Naive thymus-derived CD4-positive, alpha-beta T cell (primary cell): ENCODE results near the gene WNT10A. TPM values are rescaled to one million over a fixed set of nuclear protein-coding genes. Genes with fewer than 3 reads are reported as not detected.
A peak's percentile ranks its signal among the peaks of the same experiment; 100 is the strongest.

Source experiments
- ATAC-seq: fragments of 150-1000 bp; cut with Tn5 transposase; 2 replicates; pipeline ENCODE4 v1.10.0; 2021; ENCODE audit warnings: mild to moderate bottlenecking, moderate library complexity
- CTCF ChIA-PET: fragments of 350-600 bp; sonication (Branson Sonifier 250); formaldehyde crosslinking; loops from one replicate; lab custom pipeline; 2021; ENCODE audit warnings: antibody characterized with exemption; lab: Charles Lee
- POLR2A ChIA-PET: fragments of 350-600 bp; sonication (Branson Sonifier 250); formaldehyde crosslinking; loops from one replicate; lab custom pipeline; 2021; ENCODE audit warnings: antibody characterized with exemption, inconsistent platforms; lab: Charles Lee
- DNase-seq, 9 donors: peaks; one replicate each; pipeline versions ENCODE4 v3.0.0 to v3.0.0-alpha.2; 2020 to 2022; ENCODE audit warnings: mixed read lengths in 1 of 9
- H3K27ac ChIP-seq: one replicate; pipeline ENCODE4 v1.7.0; 2013; ENCODE audit warnings: mild to moderate bottlenecking, low read depth, low read length, moderate library complexity
- H3K27me3 ChIP-seq, 2 donors: one replicate each; pipeline ENCODE4 v1.7.0; 2013; ENCODE audit warnings: low read length in 2 of 2, mild to moderate bottlenecking in 2 of 2, moderate library complexity in 2 of 2; ENCODE audit not compliant: control insufficient read depth in 2 of 2, insufficient read depth in 2 of 2
- H3K36me3 ChIP-seq, 3 experiments: 1 replicate in 2 of 3; 2 replicates in 1 of 3; pipeline ENCODE4 v1.7.0; 2013; ENCODE audit warnings: low read length in 3 of 3, mild to moderate bottlenecking in 3 of 3, moderate library complexity in 1 of 3; ENCODE audit not compliant: insufficient read depth in 3 of 3, control insufficient read depth in 2 of 3
- H3K4me1 ChIP-seq, 2 donors: one replicate each; pipeline ENCODE4 v1.7.0; 2013; ENCODE audit warnings: low read length in 2 of 2, mild to moderate bottlenecking in 2 of 2, moderate library complexity in 1 of 2; ENCODE audit not compliant: control insufficient read depth in 2 of 2, insufficient read depth in 2 of 2
- H3K4me3 ChIP-seq: 2 replicates; pipeline ENCODE4 v1.7.0; 2013; ENCODE audit warnings: mild to moderate bottlenecking, low read length
- H3K9me3 ChIP-seq, 3 experiments: 1 replicate in 2 of 3; 2 replicates in 1 of 3; pipeline ENCODE4 v1.7.0; 2013; ENCODE audit warnings: low read length in 3 of 3; ENCODE audit not compliant: control insufficient read depth in 2 of 3
- H3K27ac Mint-ChIP-seq, 9 donors: one replicate each; pipeline ENCODE4 v1.8.0; 2020 to 2022; ENCODE audit warnings: mixed read lengths in 9 of 9, mild to moderate bottlenecking in 8 of 9, moderate library complexity in 5 of 9, inconsistent platforms in 2 of 9
- H3K27me3 Mint-ChIP-seq, 5 donors: one replicate each; pipeline ENCODE4 v1.8.0; 2021 to 2022; ENCODE audit warnings: mixed read lengths in 5 of 5, mild to moderate bottlenecking in 1 of 5
- H3K36me3 Mint-ChIP-seq, 5 donors: one replicate each; pipeline ENCODE4 v1.8.0; 2020 to 2022; ENCODE audit warnings: mixed read lengths in 5 of 5, mild to moderate bottlenecking in 3 of 5, inconsistent platforms in 1 of 5
- H3K4me1 Mint-ChIP-seq, 7 donors: one replicate each; pipeline ENCODE4 v1.8.0; 2020 to 2022; ENCODE audit warnings: mixed read lengths in 7 of 7, mild to moderate bottlenecking in 3 of 7, inconsistent platforms in 1 of 7
- H3K4me3 Mint-ChIP-seq, 10 donors: one replicate each; pipeline ENCODE4 v1.8.0; 2020 to 2022; ENCODE audit warnings: mild to moderate bottlenecking in 10 of 10, mixed read lengths in 10 of 10, moderate library complexity in 6 of 10, inconsistent platforms in 2 of 10
- H3K9me3 Mint-ChIP-seq, 11 donors: one replicate each; pipeline ENCODE4 v1.8.0; 2020 to 2022; ENCODE audit warnings: mixed read lengths in 11 of 11, mild to moderate bottlenecking in 4 of 11, inconsistent platforms in 1 of 11, moderate library complexity in 1 of 11
- intact Hi-C, 2 donors: fragments of 100-400 bp; cut with micrococcal nuclease; formaldehyde crosslinking; loops; one replicate each; pipeline ENCODE4 v1.15.1; 2023
- polyA plus RNA-seq, 2 donors: library from polyadenylated mRNA; unstranded; fragments of 300-500 nt; fragmentation: Illumina TruSeq; gene quantifications; one replicate each; pipeline ENCODE4 v1.2.3, GENCODE V29; 2021
- total RNA-seq, 6 experiments: library from RNA in 5 of 6; stranded (reverse) in 5 of 6; gene quantifications; 1 replicate in 5 of 6; 2 replicates in 1 of 6; pipeline ENCODE4 v1.2.3 and lab custom pipeline; 2021 to 2026

WNT10A gene
- total and polyA plus RNA-seq, 7 experiments from 2014 or later = 0.19 to 4.2 (median 2.8) TPM

DNA sequence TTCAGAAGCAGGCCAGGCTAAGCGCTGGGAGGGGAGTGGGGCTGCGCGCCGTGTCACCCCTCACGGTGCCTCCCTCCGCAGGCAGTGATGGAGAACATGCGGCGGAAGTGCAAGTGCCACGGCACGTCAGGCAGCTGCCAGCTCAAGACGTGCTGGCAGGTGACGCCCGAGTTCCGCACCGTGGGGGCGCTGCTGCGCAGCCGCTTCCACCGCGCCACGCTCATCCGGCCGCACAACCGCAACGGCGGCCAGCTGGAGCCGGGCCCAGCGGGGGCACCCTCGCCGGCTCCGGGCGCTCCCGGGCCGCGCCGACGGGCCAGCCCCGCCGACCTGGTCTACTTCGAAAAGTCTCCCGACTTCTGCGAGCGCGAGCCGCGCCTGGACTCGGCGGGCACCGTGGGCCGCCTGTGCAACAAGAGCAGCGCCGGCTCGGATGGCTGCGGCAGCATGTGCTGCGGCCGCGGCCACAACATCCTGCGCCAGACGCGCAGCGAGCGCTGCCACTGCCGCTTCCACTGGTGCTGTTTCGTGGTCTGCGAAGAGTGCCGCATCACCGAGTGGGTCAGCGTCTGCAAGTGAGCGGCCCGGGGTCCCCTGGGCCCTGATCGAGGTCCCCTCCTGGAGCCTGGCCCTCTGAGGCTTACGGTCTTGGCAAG lies 12.2 kb downstream of the WNT10A start:
- H3K27me3 Mint-ChIP-seq = peaks cover 0 to 76% (median 0%) of the 10 kb centered on the region in 5 donors
- POLR2A ChIA-PET = interaction anchor here (1.4 to 13.6 kb wide), 2 partner anchors 13 to 284 kb away, joined by 4 to 305 read pairs; partner anchors contain the start of genes CNPPD1 and WNT10A
- H3K27ac Mint-ChIP-seq = peak overlapping the region; percentile 59 to 96 (median 89)

DNA sequence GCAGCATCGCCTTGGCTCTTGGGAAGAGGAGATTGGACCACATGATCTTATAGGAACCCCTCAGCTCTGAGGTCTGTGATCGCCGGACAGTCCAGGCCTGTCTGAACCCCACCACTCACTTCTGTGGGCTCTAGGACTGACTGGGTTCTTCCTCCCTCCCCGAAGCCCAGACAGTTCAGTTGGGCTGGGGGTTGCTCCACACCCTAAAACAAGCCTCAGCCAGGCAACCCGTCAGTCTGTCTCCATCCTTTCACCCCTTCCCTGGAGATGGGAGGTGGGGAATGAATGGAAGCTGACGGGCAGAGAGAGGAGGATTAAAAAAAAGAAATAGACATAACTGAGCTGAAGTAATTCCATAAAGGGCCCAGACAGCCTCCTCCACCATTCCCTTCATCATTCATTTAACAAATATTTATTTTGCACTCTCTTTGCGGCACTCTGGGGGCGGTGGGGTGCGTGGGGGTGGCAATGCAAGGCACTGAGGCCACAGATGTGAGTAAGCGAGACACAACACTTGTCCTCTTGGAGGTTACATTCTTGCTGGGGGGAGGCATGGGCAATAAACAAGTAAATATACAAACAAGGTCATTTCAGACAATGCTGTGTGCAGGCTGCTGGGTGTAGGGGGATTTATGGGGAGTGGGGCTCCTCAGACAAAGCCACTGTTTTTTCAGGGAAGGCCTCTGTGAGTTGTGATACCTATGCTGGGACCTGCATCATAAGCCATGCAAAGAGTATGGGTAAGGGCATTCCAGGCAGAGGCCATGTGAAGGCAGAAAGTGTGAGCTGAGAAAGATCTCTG lies 12.9 kb downstream of the WNT10A start:
- DNase-seq = no peak
- H3K27ac ChIP-seq = peak overlapping the region; percentile 89
- POLR2A ChIA-PET = interaction anchor here (0.5 to 13.6 kb wide), 3 partner anchors 14 to 283 kb away, joined by 3 to 305 read pairs (median 4); partner anchors contain the start of genes CNPPD1 and WNT10A

More for the DNA sequence above, 12.2 kb downstream of the WNT10A start:
- ATAC-seq = peak; percentile 78
- Mint-ChIP-seq H3K36me3 (peaks cover 0 to 7% (median 0%) of the 10 kb centered on the region in 5 donors), H3K9me3 (peaks cover 0 to 3% (median 0%) of the 10 kb centered on the region in 11 donors), H3K4me1 (peaks cover 38 to 56% (median 52%) of the 10 kb centered on the region in 7 donors), H3K4me3 (peak overlapping the region; percentile 58 to 85 (median 75))
- Histone ChIP-seq H3K27me3 (no peaks in the 10 kb centered on the region), H3K27ac (peak overlapping the region; percentile 89), H3K4me3 (peak overlapping the region; percentile 48), H3K4me1 (peaks cover 53 to 54% of the 10 kb centered on the region in 2 donors), H3K9me3 (no peaks in the 10 kb centered on the region), H3K36me3 (no peaks in the 10 kb centered on the region)
- CTCF ChIA-PET = interaction anchor here (0.7 to 15.8 kb wide), 2 partner anchors 14 to 234 kb away, joined by 3 to 627 read pairs; partner anchors contain the start of gene WNT10A
- peak; percentile 82 to 93 (median 91) for DNase-seq
- intact Hi-C loops = loop anchor here (1.0 to 10.0 kb wide), 10 partner anchors 13 to 621 kb away; partner anchors contain the start of genes AAMP (in 1 of the 2), BCS1L (in 1 of the 2), CNPPD1 (in 1 of the 2) and GMPPA (in 1 of the 2)

DNA sequence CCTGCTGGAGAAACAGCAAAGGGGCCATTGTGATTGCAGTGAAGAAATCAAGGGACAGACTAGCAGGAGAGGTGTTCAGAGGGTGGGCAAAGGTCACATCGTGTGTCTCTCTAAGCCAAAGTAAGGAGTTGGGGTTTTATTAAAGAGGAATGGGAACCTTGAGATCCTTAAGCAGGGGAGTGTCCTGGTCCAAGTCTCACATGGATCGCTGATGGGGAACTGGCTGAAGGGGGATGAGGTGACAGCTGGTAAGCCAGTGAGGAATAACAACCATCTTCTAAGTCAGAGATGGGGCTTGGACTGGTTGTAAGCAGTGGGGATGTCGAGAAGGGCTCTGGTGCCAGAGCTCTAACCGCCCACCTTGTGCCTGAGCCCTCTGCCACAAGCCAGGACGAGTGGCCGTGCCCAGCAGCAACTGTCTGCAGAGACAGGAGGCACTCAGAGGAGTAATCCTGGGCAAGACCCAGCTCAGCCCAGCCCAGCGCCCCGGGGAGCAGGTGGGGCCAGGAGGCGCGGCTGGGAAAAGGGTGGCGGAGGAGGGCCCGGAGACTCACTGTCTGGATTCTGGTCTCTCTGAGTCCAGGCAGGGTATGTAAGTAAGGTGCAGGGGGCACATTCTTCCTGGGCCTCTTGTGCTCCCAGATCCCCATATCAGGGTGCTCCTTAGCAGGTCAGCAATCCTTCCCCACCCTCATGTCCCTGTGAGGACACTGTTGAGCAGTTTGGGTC lies 13.7 kb downstream of the WNT10A start:
- intact Hi-C loops = loop anchor here (5.0 to 10.0 kb wide), 5 partner anchors 237 to 622 kb away; partner anchors contain the start of genes AAMP (in 1 of the 2), BCS1L (in 1 of the 2), GMPPA (in 1 of the 2) and NHEJ1 (in 1 of the 2)
- peak overlapping the region; percentile 54 to 92 (median 83) for H3K27ac Mint-ChIP-seq
- CTCF ChIA-PET = interaction anchor here (0.6 to 15.8 kb wide), 2 partner anchors 16 to 29 kb away, joined by 3 to 627 read pairs; partner anchors contain the start of gene WNT10A
- H3K27me3 Mint-ChIP-seq = peaks cover 0 to 79% (median 10%) of the 10 kb centered on the region in 5 donors
- no peak for DNase-seq
- Histone ChIP-seq H3K27ac (peak overlapping the region; percentile 89), H3K36me3 (no peaks in the 10 kb centered on the region), H3K9me3 (no peaks in the 10 kb centered on the region), H3K4me3 (no peak overlapping the region), H3K27me3 (no peaks in the 10 kb centered on the region), H3K4me1 (peaks cover 56 to 61% of the 10 kb centered on the region in 2 donors)
- peaks cover 0 to 1% (median 0%) of the 10 kb centered on the region in 11 donors for H3K9me3 Mint-ChIP-seq
- H3K4me3 Mint-ChIP-seq = peak overlapping the region; percentile 58 to 85 (median 74)
- peaks cover 48 to 66% (median 62%) of the 10 kb centered on the region in 7 donors for H3K4me1 Mint-ChIP-seq
- ATAC-seq = no peak
- POLR2A ChIA-PET = interaction anchor here (0.5 to 13.6 kb wide), 2 partner anchors 15 to 277 kb away, joined by 3 to 305 read pairs; partner anchors contain the start of gene WNT10A
- H3K36me3 Mint-ChIP-seq = peaks cover 0 to 7% (median 0%) of the 10 kb centered on the region in 5 donors

More for the DNA sequence above, 12.9 kb downstream of the WNT10A start:
- Histone ChIP-seq H3K27me3 (no peaks in the 10 kb centered on the region), H3K4me3 (peak overlapping the region; percentile 48), H3K4me1 (peaks cover 56 to 60% of the 10 kb centered on the region in 2 donors), H3K9me3 (no peaks in the 10 kb centered on the region), H3K36me3 (no peaks in the 10 kb centered on the region)
- H3K36me3 Mint-ChIP-seq = peaks cover 0 to 7% (median 0%) of the 10 kb centered on the region in 5 donors
- peaks cover 0 to 78% (median 5%) of the 10 kb centered on the region in 5 donors for H3K27me3 Mint-ChIP-seq
- peak overlapping the region; percentile 54 to 92 (median 83) for H3K27ac Mint-ChIP-seq
- CTCF ChIA-PET = interaction anchor here (0.6 to 15.8 kb wide), 3 partner anchors 15 to 235 kb away, joined by 3 to 627 read pairs (median 3); partner anchors contain the start of gene WNT10A
- H3K9me3 Mint-ChIP-seq = peaks cover 0 to 1% (median 0%) of the 10 kb centered on the region in 11 donors
- ATAC-seq = no peak
- peak overlapping the region; percentile 58 to 85 (median 74) for H3K4me3 Mint-ChIP-seq
- intact Hi-C loops = loop anchor here (2.0 to 10.0 kb wide), 9 partner anchors 15 to 621 kb away; partner anchors contain the start of genes AAMP (in 1 of the 2), BCS1L (in 1 of the 2), CNPPD1 (in 1 of the 2) and GMPPA (in 1 of the 2)
- peaks cover 45 to 63% (median 59%) of the 10 kb centered on the region in 7 donors for H3K4me1 Mint-ChIP-seq

DNA sequence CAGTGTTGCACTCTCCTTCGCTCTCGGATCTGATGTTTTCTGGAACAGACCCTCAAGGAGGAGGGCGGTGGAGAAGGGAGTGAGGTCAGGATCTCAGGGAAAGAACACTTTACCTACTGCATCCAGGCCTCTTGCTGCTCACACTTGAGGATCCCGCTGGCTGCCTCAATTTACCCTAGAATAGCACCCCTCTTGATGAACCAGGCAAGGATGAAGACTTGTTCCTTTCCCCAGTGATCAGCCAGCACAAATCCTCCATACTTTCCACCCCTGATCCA lies 14.2 kb downstream of the WNT10A start:
- H3K9me3 ChIP-seq = no peaks in the 10 kb centered on the region
- DNase-seq = no peak
- ChIA-PET POLR2A (interaction anchor here (13.6 kb wide), 1 partner anchor 15 kb away, joined by 305 read pairs; the partner anchor contains the start of gene WNT10A), CTCF (interaction anchor here (15.8 kb wide), 1 partner anchor 16 kb away, joined by 627 read pairs; the partner anchor contains the start of gene WNT10A)
- Mint-ChIP-seq H3K4me3 (peak overlapping the region in 8 of 10 donors; percentile 10 to 79 (median 50)), H3K4me1 (peaks cover 48 to 66% (median 62%) of the 10 kb centered on the region in 7 donors), H3K27ac (peak overlapping the region; percentile 0 to 91 (median 82)), H3K27me3 (peaks cover 0 to 78% (median 15%) of the 10 kb centered on the region in 5 donors), H3K9me3 (peaks cover 0 to 1% (median 0%) of the 10 kb centered on the region in 11 donors), H3K36me3 (peaks cover 0 to 7% (median 0%) of the 10 kb centered on the region in 5 donors)
- H3K4me3 ChIP-seq = no peak overlapping the region
- intact Hi-C loops = loop anchor here (5.0 to 10.0 kb wide), 12 partner anchors 183 to 623 kb away; partner anchors contain the start of genes CNOT9 (in 2 of the 2), GMPPA (in 2 of the 2), NHEJ1 (in 2 of the 2) and USP37 (in 2 of the 2)
- ATAC-seq = no peak
- peak overlapping the region; percentile 89 for H3K27ac ChIP-seq
- H3K27me3 ChIP-seq = peaks cover 0 to 3% of the 10 kb centered on the region in 2 donors
- H3K4me1 ChIP-seq = peaks cover 56 to 61% of the 10 kb centered on the region in 2 donors
- no peaks in the 10 kb centered on the region for H3K36me3 ChIP-seq

DNA sequence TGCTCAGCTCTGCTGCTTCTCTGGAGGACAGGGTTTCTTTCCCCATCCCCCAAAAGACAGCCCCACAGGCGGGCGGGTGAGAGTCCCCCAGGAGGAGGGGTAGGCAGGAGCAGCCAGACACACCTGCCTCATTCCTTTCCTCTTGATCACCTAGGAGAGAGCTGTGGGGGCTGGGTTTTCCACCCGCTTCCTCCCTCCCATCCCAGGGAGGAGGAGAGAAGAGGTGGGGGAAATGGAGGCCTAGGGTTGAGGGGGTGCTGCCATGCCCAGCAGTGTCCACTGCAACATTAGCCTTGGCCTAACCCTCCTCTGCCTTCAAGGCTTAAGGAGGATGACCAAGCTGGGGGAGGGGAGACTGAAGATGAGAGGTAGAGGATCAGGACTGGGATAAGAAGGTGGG lies 14.7 kb downstream of the WNT10A start:
- no peak for ATAC-seq
- POLR2A ChIA-PET = interaction anchor here (13.6 kb wide), 1 partner anchor 16 kb away, joined by 305 read pairs; the partner anchor contains the start of gene WNT10A
- intact Hi-C loops = loop anchor here (5.0 to 10.0 kb wide), 10 partner anchors 183 to 611 kb away; partner anchors contain the start of genes CNOT9 (in 2 of the 2), GMPPA (in 2 of the 2), USP37 (in 2 of the 2) and DNAJB2 (in 1 of the 2)
- H3K4me1 ChIP-seq = peaks cover 56 to 61% of the 10 kb centered on the region in 2 donors
- H3K9me3 Mint-ChIP-seq = peaks cover 0 to 1% (median 0%) of the 10 kb centered on the region in 11 donors
- no peaks in the 10 kb centered on the region for H3K9me3 ChIP-seq
- H3K36me3 ChIP-seq = no peaks in the 10 kb centered on the region
- H3K27me3 ChIP-seq = peaks cover 0 to 3% of the 10 kb centered on the region in 2 donors
- H3K36me3 Mint-ChIP-seq = peaks cover 0 to 7% (median 0%) of the 10 kb centered on the region in 5 donors
- H3K4me3 Mint-ChIP-seq = peak overlapping the region in 8 of 10 donors; percentile 10 to 86 (median 68)
- H3K27ac ChIP-seq = peak overlapping the region; percentile 89
- peak overlapping the region; percentile 59 to 91 (median 83) for H3K27ac Mint-ChIP-seq
- peaks cover 48 to 66% (median 62%) of the 10 kb centered on the region in 7 donors for H3K4me1 Mint-ChIP-seq
- no peak overlapping the region for H3K4me3 ChIP-seq
- CTCF ChIA-PET = interaction anchor here (15.8 kb wide), 1 partner anchor 17 kb away, joined by 627 read pairs; the partner anchor contains the start of gene WNT10A
- no peak for DNase-seq
- H3K27me3 Mint-ChIP-seq = peaks cover 1 to 78% (median 18%) of the 10 kb centered on the region in 5 donors
